Thymus (tissue), 11 donors: Measurements from ENCODE around the gene LLCFC1. TPM values are rescaled to one million over a fixed set of nuclear protein-coding genes. Genes with fewer than 3 reads are reported as not detected.

Source experiments
- DNase-seq, 9 donors: peaks; one replicate each; pipeline ENCODE4 v3.0.0-alpha.2; 2013; ENCODE audit warnings: low spot score in 9 of 9, low read depth in 6 of 9, missing footprints in 1 of 9
- H3K27ac ChIP-seq, 2 donors: one replicate each; pipeline ENCODE4 v1.5.1; 2013; ENCODE audit warnings: control low read depth in 1 of 2, low read depth in 1 of 2, low read length in 1 of 2, mild to moderate bottlenecking in 1 of 2, moderate library complexity in 1 of 2
- H3K27me3 ChIP-seq, 2 donors: one replicate each; pipeline ENCODE4 v1.5.1; 2013; ENCODE audit warnings: low read length in 1 of 2; ENCODE audit not compliant: control insufficient read depth in 2 of 2, insufficient read depth in 1 of 2
- H3K36me3 ChIP-seq, 2 donors: one replicate each; pipeline ENCODE4 v1.5.1; 2013; ENCODE audit warnings: low read length in 1 of 2, mild to moderate bottlenecking in 1 of 2, moderate library complexity in 1 of 2; ENCODE audit not compliant: control insufficient read depth in 2 of 2, insufficient read depth in 2 of 2
- H3K4me1 ChIP-seq, 2 donors: one replicate each; pipeline ENCODE4 v1.5.1; 2013; ENCODE audit warnings: low read length in 2 of 2; ENCODE audit not compliant: control insufficient read depth in 2 of 2, insufficient read depth in 2 of 2
- H3K4me3 ChIP-seq, 2 donors: one replicate each; pipeline ENCODE4 v1.5.1; 2013; ENCODE audit warnings: low read length in 2 of 2, control low read depth in 1 of 2, mild to moderate bottlenecking in 1 of 2
- H3K9me3 ChIP-seq, 2 donors: one replicate each; pipeline ENCODE4 v1.5.1; 2013; ENCODE audit warnings: low read length in 1 of 2, mild to moderate bottlenecking in 1 of 2; ENCODE audit not compliant: control insufficient read depth in 2 of 2, insufficient read depth in 1 of 2
- WGBS: extraction: QIAGEN DNeasy Blood & Tissue Kit; methylation state at CpG from one replicate; pipeline ENCODE4 v1.1.7; 2013; 5-methylcytosine and 5-hydroxymethylcytosine counted together
- polyA plus RNA-seq: library from polyadenylated mRNA; stranded (reverse); fragments of 200-250 nt; gene quantifications from one replicate; pipeline ENCODE4 v1.2.3, GENCODE V29; 2013
- total RNA-seq: library from RNA; stranded (reverse); fragments of 120-200 nt; gene quantifications from one replicate; pipeline ENCODE4 v1.2.4, GENCODE V29; 2013
- donor health status: healthy.

Gene LLCFC1
- total and polyA plus RNA-seq, 2 donors, result not detected

DNA sequence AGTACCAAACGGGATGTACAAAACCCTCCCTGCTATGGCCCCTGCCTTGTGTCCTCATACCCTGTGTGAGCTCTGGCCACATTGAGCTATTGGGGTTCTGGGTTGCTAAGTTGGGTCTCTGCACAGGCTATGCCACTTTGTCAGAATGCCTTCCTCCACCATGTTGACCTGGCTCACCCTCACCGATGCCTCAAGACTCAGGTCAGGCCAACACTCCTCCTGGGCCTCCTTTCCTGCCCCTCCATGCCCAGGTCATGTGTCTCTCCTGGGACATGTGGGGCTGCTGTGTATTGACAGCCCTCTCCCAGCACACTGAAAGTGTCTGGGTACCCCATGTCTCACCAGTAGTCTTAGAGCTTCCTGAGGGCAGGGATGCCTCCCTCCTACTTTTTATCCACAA, 20.4 kb upstream of the LLCFC1 start:
- Histone ChIP-seq H3K36me3 (no peaks in the 10 kb centered on the region), H3K27ac (no peak overlapping the region), H3K4me1 (no peaks in the 10 kb centered on the region), H3K27me3 (no peaks in the 10 kb centered on the region), H3K4me3 (no peak overlapping the region), H3K9me3 (no peaks in the 10 kb centered on the region)
- 99% methylated on average over 2 of the region's 2 CpGs for WGBS
- DNase-seq, result no peak

DNA sequence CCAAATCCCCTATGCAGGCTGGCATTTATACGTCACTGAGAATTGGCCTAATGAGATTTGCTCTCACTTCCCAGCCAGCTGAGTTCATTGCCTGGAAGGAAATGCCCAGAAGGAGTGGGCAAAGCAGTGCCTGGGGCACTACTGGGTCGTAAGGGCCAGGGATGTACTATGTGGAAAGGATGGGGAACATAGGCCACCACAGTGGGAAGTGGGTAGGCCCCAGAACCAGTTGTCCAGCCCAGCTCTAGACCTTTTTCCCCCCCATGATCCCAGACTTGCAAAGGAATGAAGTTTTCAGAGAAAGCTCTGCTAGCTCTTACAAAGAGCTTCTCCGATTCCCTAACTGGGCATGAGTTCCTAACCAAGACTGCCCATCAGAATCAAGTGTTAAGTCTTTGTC, 19.6 kb upstream of the LLCFC1 start:
- H3K4me1 ChIP-seq, result no peaks in the 10 kb centered on the region
- no peaks in the 10 kb centered on the region for H3K9me3 ChIP-seq
- H3K36me3 ChIP-seq, result no peaks in the 10 kb centered on the region
- H3K27ac ChIP-seq, result no peak overlapping the region
- H3K27me3 ChIP-seq, result no peaks in the 10 kb centered on the region
- no peak overlapping the region for H3K4me3 ChIP-seq
- WGBS, result 97% methylated on average over 3 of the region's 3 CpGs
- no peak for DNase-seq

DNA sequence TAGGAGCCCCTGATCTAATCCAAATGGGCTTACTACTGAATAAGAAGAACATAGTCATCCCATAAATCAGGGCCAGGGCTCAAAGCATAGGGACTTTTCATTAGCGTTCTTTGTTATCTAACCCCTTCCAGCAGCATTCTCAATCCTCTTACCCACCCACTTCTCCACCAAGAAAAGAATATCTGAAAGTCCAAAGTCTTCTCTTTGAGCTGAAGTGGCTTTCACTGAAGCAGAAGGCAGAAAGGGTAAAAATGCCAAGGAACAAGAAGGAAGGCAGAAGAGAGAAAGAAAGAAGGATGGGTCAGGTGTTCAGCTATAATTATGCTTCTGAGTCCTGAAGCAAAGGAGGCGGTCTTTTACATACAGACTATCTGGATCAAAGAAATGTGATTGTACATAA, 15.9 kb upstream of the LLCFC1 start:
- 69% methylated on average over 2 of the region's 2 CpGs for WGBS
- no peaks in the 10 kb centered on the region for H3K27me3 ChIP-seq

DNA sequence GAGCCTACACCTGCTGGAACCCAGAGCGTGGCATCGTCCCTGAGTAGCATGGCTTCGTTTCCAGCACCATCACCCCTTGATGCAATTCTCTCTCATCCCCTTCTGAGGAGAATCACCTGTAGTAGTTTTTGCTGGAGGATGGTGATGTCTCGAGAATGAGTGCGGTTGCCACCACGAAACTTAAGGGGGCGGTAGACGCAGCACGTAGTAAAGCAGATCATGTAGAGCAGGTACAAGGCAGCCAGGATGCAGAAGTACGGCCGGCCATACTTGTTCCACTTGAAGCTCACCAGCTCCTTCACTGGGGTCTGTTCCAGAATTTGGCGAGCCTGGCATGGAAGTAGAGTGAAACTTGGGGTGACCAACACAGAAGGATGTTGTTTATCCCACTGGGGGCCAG, 13.9 kb upstream of the LLCFC1 start:
- 94% methylated on average over 12 of the region's 12 CpGs for WGBS
- DNase-seq, result no peak
- Histone ChIP-seq H3K27ac (no peak overlapping the region), H3K4me3 (no peak overlapping the region), H3K36me3 (no peaks in the 10 kb centered on the region), H3K9me3 (no peaks in the 10 kb centered on the region), H3K4me1 (no peaks in the 10 kb centered on the region), H3K27me3 (no peaks in the 10 kb centered on the region)

More for the DNA sequence above, 15.9 kb upstream of the LLCFC1 start:
- Histone ChIP-seq H3K27ac (no peak overlapping the region), H3K4me3 (no peak overlapping the region), H3K9me3 (no peaks in the 10 kb centered on the region), H3K4me1 (no peaks in the 10 kb centered on the region), H3K36me3 (no peaks in the 10 kb centered on the region)
- no peak for DNase-seq

DNA sequence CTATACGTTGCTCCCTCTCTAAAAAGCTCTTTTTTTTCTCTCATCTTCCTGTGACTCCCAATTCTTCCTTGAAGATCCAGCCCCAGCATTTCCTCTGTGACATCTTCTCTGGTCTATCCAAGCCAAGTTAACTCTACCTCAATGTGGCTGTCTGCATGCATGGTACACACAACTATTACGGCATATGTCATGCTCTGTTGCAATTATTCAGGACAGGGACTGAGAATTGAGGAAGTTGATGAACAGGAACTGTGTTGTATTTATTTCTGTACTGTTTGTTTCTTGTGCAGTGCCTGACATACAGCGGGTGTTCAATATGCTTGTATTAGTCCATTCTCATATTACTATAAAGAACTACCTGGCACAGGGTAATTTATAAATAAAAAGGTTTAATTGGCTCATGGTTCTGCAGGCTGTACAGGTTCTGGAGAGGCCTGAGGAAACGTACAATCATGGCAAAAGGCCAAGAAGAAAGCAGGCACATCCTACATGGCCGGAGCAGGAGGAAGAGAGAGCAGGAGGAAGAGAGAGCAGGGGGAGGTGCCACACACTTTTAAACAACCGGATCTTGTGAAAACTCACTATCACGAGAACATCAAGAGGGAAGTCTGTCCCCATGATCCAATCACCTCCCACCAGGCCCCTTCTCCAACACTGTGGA, 12.1 kb upstream of the LLCFC1 start:
- WGBS, result 86% methylated on average over 7 of the region's 7 CpGs
- Histone ChIP-seq H3K27me3 (no peaks in the 10 kb centered on the region), H3K4me1 (no peaks in the 10 kb centered on the region), H3K27ac (no peak overlapping the region), H3K9me3 (no peaks in the 10 kb centered on the region), H3K36me3 (no peaks in the 10 kb centered on the region), H3K4me3 (no peak overlapping the region)
- no peak for DNase-seq

DNA sequence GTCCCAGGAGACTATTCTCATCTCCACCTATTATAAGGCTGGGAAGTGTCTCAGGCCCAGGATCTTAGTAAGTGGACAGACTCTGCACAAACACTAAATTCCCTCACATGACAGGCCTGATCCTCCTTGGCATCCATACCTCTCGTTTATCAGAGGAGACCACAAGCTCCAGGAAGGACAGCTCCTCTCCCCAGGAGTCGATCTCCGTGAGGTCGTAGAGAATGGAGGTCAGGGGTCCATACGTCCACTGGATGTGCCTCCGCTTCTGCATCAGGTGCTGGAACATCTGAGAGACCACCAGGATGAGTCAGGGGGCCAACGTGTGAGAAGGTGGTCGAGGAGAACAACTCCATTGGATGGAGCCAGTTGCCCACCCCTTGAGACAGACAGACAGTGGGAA, 11.3 kb upstream of the LLCFC1 start:
- no peak overlapping the region for H3K4me3 ChIP-seq
- no peaks in the 10 kb centered on the region for H3K9me3 ChIP-seq
- peaks cover 0 to 5% of the 10 kb centered on the region in 2 donors for H3K4me1 ChIP-seq
- no peak for DNase-seq
- H3K36me3 ChIP-seq, result no peaks in the 10 kb centered on the region
- 92% methylated on average over 8 of the region's 8 CpGs for WGBS
- H3K27me3 ChIP-seq, result no peaks in the 10 kb centered on the region
- no peak overlapping the region for H3K27ac ChIP-seq

DNA sequence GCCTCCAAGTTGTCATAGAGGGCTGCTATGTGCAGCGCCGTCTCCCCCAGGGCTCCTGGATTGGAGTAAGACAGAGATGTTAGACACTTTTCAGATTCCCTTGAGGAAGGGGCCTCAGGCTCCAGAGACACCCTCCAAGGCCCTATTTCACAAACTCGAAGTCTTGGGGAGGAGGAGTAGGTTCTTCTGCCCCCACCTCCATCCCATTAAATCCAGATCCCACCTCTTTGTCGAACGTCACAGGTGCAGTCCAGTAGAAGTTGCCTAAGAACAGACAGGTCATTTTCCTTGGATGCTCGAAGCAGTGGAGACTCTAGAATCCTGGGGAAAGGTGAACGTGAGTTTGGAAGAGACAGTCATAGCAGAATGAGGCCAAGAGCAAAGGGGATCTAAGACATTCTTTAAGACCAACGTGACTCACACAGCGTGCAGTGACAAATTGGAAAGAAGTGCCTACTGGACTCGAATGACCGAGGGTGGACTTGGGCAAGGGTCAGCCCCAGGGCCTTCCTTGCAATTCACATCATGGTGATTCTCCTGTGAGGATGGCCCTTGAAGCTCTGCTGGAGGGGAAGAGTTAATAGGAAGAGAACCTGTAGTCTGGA, 9.1 kb upstream of the LLCFC1 start:
- DNase-seq, result no peak
- no peak overlapping the region for H3K27ac ChIP-seq
- WGBS, result 96% methylated on average over 11 of the region's 11 CpGs
- H3K9me3 ChIP-seq, result no peaks in the 10 kb centered on the region
- no peaks in the 10 kb centered on the region for H3K27me3 ChIP-seq
- no peak overlapping the region for H3K4me3 ChIP-seq
- peaks cover 0 to 18% of the 10 kb centered on the region in 2 donors for H3K4me1 ChIP-seq
- H3K36me3 ChIP-seq, result no peaks in the 10 kb centered on the region

DNA sequence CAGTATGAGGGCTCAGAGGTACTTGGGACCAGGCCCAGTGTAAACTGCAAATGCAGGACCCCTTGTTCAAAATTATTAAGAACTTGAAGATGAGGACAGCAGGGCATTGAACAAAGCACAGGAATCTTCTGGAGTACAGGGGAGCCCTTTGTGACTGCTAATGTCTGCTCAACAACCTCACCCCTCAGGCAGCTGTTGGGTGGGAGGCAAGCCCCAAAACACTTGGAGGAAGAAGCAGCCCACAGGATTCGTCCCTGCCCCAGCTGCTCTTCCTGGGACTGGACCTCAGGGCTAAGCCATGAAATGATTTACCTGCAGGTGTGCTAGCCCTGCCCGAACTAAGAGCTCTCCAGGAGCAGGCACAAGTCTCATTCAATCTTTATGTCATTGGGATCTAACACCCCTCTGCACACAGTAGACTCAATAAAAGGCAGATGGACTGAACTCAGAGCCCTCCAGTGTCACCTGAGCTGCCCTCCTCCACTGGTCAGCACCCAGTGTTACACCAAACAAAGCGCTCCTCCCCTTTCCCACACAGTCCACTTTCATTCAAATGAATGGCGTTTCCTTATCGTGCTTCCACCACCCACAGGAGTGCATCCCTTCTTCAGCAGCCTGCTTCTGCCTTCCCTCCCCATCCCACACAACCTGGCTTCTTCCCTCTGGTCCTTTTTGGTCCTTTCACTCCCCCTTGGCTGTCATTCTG, 6.7 kb upstream of the LLCFC1 start:
- 77% methylated on average over 5 of the region's 5 CpGs for WGBS
- Histone ChIP-seq H3K27me3 (no peaks in the 10 kb centered on the region), H3K9me3 (no peaks in the 10 kb centered on the region), H3K36me3 (no peaks in the 10 kb centered on the region), H3K4me3 (no peak overlapping the region), H3K4me1 (peaks cover 0 to 26% of the 10 kb centered on the region in 2 donors), H3K27ac (no peak overlapping the region)
- DNase-seq, result no peak

DNA sequence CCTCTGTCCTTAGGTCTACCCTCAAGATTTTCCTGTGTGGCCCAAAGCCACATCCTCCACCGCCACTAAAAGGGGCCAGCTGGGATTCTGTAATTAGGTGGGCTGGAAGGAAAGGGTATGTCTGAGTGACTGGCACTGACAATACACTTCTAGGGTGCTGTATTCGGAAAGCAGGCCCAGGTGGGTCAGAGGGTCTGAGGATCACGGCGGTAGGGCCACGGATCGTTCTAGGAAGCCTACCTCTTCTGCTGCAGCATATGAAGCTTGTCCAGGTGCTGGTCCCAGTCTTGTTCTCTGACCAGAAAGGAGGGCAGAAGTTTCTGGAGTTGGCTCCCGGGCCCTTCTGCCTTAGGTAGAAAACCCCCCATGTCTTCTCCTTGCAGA, 6.2 kb upstream of the LLCFC1 start:
- Histone ChIP-seq H3K36me3 (no peaks in the 10 kb centered on the region), H3K27ac (no peak overlapping the region), H3K4me3 (no peak overlapping the region), H3K9me3 (no peaks in the 10 kb centered on the region), H3K4me1 (peaks cover 0 to 26% of the 10 kb centered on the region in 2 donors), H3K27me3 (no peaks in the 10 kb centered on the region)
- no peak for DNase-seq
- 82% methylated on average over 7 of the region's 7 CpGs for WGBS
